Prostate gland (tissue), 2 donors: ENCODE results near the gene NDST3.

Experiments
- POLR2A ChIP-seq: fragments of 450-650 bp; IDR thresholded peaks from one replicate; pipeline ENCODE4 v1.6.1; 2016; ENCODE audit warnings: antibody characterized with exemption, mild to moderate bottlenecking
- POLR2AphosphoS5 ChIP-seq: sonication (generic); formaldehyde crosslinking; IDR thresholded peaks from one replicate; pipeline ENCODE4 v1.6.1; 2017; ENCODE audit warnings: antibody characterized with exemption
- TF ChIP-seq, protein P1 (sequence below), 4 experiments: fragments of 200-600 bp in 2 of 4; fragments of 450-650 bp in 2 of 4; sonication (generic) in 2 of 4; IDR thresholded peaks; 1 replicate in 3 of 4; 2 replicates in 1 of 4; pipeline ENCODE4 v1.5.1; 2016 to 2019; ENCODE audit warnings: antibody characterized with exemption in 4 of 4, mild to moderate bottlenecking in 2 of 4, moderate library complexity in 2 of 4

DNA sequence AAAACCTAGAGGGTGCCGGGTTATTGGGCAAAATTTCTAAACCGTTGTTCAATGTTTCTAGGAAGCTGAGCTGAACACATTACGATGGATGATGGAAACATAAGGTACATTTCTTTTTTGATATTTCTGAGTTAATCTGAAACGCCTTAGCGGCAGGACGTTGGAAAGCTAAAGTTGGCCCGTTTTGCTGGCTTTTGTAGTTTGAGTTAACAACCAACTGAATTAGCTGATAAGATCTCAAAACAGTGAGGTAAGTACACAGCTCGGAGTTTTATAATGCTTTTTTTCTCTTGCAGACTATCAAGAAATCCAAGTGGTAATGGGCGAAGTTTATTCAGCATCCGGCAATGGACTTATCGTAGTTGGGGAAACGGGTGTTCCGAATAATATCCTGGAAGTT is 245.0 kb downstream of the NDST3 start:
- TF ChIP-seq POLR2AphosphoS5 = no peak
- TF ChIP-seq, protein P1, sequence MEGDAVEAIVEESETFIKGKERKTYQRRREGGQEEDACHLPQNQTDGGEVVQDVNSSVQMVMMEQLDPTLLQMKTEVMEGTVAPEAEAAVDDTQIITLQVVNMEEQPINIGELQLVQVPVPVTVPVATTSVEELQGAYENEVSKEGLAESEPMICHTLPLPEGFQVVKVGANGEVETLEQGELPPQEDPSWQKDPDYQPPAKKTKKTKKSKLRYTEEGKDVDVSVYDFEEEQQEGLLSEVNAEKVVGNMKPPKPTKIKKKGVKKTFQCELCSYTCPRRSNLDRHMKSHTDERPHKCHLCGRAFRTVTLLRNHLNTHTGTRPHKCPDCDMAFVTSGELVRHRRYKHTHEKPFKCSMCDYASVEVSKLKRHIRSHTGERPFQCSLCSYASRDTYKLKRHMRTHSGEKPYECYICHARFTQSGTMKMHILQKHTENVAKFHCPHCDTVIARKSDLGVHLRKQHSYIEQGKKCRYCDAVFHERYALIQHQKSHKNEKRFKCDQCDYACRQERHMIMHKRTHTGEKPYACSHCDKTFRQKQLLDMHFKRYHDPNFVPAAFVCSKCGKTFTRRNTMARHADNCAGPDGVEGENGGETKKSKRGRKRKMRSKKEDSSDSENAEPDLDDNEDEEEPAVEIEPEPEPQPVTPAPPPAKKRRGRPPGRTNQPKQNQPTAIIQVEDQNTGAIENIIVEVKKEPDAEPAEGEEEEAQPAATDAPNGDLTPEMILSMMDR (IDR thresholded peaks at IDR 0.05) = no peak
- no peak for TF ChIP-seq POLR2A
